Eye (tissue), 1 donor: Measurements from ENCODE around the gene RNF41.

Source experiments
- DNase-seq: peaks from one replicate; pipeline ENCODE4 v3.0.0-alpha.2; 2015

The RNF41 gene

DNA sequence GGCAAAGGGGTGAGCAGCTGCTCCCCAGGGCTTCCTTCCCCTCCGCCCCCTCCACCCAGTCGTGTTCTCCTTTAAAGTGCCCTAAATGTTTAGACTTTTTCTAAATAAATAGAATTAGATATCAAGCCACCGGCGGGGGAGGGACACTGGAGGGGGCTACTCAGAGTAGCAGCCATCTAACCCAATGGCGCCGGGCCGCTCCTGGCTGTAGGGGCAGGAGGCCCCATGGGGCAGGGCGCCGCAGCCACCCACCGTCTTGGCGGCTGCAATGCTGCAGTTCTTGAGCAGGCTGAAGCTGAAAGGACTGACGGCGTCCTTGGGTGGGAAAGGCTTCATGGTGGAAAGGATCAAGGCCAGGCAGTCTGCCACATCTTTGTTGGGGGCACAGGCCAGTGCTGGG, 21.3 kb upstream of the RNF41 start:
- no peak for DNase-seq

DNA sequence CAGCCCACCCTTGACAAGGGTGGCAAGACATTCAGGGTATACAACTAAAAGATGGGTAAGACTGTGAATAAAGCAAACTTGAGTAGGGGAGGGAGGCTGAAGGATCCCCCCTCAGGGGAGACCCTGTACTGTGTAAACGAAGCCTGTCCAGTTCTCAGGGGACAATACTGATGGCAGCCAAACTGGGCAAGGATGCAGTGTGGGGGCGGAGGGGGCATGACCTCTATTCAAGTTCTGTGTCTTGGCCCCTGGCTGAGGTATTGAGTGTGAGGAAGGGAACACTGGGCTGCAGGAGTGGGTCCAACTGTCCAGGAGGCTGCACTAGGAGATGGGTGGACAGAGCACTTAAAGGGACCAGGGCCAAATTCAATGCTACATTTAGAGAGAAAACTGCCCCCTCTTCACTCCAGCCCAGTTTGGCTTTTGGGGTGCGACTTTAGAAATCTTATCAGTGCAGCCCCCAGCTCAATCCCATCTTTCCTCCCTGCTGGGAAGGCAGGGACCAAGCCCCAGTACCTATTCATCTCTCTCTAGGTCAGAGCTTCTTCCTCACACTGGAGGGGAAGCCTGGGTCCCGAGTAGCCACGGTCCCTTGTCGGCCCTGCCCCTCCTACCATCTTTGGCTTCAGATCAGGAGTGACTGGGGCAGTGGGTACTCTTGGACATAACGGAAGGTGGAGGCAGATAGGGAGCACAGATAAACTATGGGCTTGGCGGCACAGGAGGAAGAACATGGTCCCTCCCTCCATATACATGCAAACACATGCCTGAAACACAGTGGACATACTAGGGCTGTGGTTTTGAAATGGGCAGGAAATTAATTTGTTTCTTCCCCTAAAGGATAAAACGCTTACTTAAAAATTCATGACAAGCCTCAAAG, 19.9 kb upstream of the RNF41 start:
- DNase-seq = no peak

DNA sequence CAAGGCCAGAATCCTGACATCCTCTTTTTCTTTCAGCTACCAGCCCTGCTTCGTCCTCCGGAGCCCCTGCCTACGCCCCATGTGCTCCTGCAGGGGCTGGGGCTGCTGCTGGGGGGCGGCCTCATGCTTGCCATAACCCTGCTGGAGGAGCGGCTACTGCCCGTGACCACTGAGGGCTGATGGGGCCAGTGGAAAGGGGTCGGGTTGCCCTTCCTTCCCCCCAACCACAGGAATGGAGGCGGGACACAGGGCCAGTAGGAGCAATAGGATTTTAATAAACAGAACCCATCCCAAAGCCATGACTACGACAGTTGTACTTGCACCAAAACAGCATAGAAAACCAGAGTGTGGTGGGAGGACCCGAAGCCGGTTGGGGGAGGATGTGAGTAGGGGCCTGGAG, 15.8 kb upstream of the RNF41 start:
- DNase-seq = no peak

DNA sequence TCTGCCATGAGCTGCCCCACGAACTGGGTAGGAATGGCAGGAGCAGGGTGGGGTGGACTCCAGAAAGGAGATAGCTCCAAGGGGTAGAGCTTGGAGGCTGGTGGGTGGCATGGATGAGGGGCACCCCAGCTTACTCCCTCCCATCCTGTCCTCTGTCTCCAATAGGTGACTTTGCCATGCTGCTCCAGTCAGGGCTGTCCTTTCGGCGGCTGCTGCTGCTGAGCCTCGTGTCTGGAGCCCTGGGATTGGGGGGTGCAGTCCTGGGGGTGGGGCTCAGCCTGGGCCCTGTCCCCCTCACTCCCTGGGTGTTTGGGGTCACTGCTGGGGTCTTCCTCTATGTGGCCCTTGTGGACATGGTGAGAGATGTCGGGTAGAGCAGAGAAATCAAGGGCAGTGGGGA, 15.3 kb upstream of the RNF41 start:
- DNase-seq = no peak

DNA sequence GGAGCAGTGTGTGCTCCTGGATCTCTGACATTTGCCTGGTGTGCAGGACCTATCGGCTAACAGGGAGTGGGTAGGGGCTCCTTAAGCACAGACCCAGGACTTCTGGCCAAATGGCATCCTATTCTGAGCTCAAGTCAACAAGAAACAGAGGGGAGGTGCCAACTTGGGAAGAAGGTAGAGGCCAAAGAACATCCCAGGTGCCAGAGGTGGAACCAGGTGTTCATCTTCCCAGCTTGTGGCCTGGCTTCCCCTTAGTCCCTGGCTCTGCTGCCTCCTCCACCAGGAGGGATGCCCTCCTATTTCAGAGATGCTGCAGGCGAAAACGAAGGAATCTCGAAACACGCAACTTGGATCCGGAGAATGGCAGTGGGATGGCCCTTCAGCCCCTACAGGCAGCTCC, 14.4 kb upstream of the RNF41 start:
- no peak for DNase-seq

DNA sequence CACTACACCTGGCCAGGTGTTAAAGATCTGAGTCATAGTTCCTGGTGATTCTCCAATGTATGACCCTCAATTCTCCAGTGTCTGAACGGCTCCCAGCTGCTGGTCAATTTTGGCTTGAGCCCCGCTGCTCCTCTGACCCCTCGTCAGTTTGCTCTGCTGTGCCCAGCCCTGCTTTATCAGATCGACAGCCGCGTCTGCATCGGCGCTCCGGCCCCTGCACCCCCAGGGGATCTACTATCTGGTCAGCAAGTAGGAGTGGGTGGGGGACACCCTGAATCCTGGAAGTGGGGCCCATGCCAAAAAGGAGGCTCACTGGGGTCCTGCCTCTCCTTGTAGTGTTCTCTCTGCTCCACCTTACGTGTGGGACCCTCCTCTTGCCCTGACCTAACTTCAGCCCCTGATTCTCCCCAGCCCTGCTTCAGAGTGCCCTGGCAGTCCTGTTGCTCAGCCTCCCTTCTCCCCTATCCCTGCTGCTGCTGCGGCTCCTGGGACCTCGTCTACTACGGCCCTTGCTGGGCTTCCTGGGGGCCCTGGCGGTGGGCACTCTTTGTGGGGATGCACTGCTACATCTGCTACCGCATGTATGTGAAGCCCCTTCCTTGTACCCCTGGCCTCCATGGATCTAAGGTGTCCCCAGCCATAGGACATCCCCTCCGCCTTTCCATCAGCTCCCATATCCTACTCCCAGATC, 13.2 kb upstream of the RNF41 start:
- DNase-seq = no peak

DNA sequence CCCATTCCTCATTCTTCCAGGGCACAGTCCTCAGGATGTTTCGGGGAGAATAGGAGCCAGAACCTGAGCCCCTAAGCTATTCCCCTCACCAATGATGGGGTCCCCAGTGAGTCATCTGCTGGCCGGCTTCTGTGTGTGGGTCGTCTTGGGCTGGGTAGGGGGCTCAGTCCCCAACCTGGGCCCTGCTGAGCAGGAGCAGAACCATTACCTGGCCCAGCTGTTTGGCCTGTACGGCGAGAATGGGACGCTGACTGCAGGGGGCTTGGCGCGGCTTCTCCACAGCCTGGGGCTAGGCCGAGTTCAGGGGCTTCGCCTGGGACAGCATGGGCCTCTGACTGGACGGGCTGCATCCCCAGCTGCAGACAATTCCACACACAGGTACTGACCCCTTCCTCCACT, 9.5 kb upstream of the RNF41 start:
- DNase-seq = no peak

DNA sequence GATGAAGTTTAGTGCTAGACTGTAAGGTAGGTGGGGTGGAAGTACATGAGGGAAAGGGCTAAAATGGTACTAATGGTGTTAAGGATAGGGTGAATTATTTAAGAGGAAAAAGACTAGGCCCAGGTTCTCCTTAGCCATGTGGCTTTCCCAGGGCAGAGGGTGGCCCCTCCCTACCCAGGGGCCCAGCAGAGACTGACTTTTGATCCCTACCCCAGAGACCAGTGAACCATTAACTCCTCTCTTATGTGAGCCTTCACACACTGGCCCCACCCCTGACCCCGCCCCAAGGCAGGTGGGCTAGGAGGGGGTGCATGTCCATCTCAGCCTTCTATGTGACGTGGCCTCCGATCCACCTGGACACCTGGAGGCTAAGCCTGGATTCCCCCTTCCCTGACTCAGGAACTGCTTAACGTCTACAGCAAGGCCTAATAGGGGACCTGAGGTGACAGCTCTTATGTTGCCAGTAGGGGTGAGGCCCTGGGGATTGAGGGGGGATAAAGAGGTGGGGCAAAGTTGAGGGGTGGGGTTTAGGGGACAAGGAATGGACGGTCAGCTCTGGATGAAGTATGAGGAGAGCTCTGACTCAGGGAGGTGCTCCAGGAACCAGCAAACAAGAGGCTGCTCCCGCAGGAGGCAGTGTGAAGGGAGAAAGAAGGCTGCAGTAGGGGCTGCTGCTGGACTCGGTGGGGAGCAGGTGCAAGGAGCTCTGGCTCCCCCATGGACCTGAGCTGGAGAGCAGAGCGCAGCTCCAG, 8.9 kb upstream of the RNF41 start:
- no peak for DNase-seq

DNA sequence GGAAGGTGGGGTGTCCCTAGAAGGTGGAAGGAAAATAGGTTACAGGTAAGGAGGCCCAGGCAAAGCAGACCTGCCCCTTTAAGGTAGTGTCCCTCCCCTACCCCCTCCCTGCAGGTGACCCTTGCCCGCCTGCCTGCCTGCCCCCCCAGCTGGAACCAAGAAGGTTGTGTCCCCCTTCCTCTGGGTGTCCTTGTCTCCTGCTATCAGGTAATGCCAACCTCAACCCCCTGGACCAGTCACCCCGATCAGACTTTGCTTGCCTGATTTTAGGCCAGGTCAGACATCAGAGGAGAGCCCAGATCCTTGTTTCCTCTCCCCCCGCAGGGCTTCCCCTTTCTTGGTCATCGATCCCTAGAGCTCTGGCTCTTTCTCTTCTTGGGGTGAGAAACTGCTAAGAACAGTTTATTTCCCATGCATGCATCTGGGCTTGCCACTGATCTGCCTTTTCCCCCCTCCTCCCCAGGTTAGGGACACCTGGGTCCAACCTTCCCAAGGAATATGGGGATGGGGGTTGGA, 8.3 kb upstream of the RNF41 start, which contains the start of gene SLC39A5:
Gene SLC39A5 (plus strand): TSS at position 136 of the 516 bp plus-strand sequence. CDS start 1,224 bp downstream, outside the sequence.
- DNase-seq = no peak

DNA sequence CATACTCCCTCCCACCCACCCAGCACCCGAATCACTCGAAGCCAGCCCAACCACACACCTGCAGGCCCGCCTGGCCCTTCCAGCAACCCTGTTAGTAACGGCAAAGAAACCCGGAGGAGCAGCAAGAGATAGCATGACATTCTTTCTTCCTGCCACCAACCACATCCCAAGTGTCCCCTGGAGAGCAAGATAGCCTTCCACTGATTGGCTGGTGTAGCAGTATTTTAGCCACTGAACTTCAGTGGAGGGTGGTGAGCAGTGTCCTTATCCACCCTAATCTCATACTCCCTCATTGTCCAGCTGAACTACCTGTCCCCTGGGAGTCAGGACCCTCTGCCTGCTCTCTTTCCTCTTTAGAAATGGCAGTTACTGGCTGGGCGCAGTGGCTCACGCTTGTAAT, 7.4 kb upstream of the RNF41 start:
- no peak for DNase-seq

DNA sequence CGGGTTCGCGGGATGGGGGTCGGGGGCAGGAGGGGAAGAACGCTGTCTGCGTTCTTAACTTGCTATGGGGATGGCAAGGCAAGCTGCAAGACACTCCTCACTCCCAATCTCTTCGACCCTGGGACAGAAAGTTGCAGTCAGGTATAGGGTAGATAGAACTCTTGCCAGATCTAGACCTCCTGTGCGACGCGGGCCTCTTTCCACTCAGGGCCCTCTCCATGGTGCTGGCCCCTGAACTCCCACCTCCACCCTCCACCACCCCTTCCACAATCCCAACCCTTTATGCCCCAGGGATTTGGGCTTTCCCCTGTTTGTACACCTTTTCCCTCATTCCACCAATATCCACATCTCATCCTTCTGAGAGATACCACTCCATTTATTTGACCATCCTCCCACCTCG, 3.2 kb upstream of the RNF41 start:
- DNase-seq = no peak

DNA sequence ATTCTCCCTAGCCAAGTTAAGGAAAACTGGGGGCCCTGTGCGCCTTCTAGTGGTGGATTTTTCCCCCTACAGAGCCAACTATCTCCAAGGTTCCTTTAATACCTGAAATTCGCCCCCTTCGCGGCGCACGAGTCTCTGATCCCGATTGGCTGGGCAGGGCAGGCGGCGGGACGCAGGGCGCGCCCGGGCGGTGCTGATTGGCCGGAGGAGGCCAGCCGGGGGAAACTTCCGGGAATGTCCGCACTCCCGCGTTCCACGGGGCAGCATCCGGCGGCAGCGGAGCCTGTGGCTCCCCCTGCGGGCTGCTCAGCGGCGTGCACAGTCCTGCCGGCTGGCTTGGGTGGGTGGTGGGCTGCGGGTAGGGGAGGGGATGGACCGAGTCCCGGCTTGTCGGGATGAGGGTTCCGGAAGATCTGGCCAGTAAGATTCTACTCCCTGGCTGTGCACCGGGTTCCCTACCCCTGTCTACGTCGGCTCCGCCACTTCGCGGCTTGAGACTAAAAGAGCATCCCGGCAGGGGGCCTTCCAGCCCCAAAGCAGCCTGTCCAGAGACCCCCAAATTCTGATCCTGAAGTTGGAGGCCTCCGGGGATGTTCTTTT, 2.5 kb upstream of the RNF41 start, which contains the start of gene NABP2:
Gene NABP2 (plus strand): TSS at position 241 of the 600 bp plus-strand sequence. CDS start 515 bp downstream, outside the sequence.
- peak; percentile 99 for DNase-seq

DNA sequence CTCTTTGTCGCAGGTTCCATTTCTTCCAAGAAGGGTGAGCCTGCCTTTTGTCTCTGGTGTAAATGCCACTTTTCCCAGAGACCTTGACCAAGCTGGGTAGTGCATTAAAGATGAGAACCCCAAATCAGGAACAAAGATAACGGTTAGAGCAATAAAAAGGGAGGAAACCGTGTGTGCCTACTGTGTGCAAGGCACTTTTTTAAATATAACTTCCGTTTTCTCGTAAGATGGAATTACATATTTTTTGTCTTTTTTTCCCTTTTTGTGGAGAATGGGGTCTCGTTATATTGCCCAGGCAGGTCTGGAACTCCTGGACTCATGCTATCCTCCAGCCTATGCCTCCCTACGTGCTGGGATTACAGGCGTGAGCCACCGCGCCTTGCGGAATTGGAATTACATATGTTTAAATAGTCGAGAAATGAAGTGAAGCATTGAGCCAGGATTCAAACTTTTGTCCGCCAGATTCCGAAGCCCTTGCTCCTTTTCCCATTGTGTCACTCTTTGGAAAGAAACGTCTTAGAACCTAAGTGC, 1.9 kb upstream of the RNF41 start:
- peak; percentile 18 for DNase-seq

DNA sequence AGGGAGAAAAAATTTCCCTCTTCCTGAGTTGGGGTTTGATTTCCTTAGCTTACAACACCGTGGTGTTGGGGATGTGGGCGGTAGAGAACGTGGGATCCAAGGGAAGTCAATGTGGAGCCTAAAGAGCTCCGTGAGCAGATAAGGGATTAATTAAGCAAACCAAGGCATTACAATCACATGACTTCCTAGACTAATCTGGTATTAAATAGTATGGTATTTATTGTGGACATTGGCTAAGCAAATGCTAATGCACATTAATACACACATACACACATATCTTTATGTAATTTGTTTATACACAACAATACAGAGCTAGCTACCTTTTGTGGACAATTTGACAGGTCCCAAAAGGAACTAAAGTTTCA, 791 bp upstream of the RNF41 start:
- no peak for DNase-seq

DNA sequence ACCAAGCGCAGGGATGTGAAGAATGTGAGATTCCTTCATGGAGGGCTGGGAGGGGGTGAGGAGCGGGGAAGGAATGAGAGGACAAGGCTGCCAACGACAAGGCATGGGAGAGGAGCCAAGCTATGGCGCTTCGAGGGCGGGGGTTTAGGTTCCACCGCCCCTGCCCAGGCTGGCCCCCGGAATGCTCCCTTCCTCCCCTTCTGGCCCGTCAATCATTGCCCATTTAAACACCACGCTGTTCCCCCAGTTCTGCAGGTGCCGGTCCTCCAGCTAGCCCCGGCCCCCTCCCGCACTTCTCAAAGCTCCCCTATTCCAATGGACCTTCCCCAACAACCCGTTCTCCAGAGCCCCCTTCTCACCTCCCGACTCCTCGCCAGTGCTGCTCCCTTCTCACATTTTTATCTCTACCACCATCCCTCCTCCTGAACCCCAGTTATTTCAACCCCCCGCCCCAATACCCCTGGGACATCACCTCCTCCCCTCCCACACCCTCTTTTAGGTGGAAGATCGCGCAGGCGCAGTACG, 428 bp downstream of the RNF41 start:
- DNase-seq = peak; percentile 89

DNA sequence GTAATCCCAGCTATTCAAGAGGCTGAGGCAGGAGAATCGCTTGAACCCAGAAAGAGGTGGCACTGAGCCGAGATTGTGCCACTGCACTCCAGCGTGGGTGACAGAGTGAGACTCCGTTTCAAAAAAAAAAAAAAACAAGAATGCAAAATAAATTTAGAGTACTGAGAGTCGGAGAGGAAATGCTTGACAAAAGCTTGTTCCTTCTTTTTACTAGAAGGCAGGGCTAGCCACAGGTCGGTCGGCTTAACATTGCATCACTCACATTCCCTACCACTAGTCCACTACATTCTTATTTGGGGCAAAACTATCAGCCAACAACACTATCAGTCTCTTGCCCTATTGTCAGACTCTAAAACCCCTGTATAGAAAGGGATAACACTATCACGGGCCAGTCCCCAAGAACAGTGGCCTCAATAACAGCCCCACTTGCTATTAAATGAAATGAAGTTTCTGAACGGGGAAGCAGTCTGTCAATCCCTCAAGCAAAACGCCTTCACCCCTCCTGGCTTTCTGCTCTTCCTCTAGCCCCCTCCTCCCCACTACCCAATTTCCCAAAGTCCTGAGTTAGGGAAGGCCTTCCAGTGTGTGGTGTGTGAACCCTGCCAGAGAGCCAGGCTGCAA, 1.0 kb downstream of the RNF41 start:
- no peak for DNase-seq

DNA sequence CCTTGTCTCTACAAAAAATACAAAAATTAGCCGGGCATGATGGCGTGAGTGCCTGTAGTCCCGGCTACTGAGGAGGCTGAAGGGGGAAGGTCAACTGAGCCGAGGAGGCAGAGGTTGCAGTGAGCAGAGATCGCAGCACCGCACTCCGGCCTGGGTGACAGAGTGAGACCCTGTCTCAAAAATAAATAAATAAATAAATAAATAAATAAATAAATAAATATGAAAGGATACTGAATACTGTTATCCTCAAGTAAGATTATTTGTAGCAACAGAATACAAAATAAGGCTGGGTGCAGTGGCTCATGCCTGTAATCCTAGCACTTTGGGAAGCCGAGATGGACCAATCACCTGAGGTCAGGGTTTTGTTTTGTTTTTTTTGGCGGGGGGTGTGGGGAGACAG, 1.9 kb downstream of the RNF41 start:
- no peak for DNase-seq

DNA sequence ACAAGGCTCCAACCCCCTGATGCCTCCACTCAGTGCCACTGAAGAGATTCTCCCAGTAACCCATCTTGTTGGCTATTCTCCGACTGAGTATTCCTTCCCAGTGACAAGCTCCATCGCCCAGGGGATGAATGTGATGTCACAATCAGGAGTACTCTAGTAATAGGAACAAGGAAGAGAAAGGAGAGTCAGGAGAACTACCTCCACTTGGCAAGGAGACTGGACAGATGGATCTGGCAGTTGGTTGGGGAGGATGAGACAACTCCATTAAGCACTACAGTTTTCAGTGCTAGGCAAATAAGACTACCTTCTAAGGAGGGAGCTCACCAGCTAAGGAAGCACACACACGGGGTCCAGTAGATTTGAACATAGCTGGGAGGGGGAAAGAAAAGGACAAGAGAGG, 5.3 kb downstream of the RNF41 start:
- DNase-seq = no peak

DNA sequence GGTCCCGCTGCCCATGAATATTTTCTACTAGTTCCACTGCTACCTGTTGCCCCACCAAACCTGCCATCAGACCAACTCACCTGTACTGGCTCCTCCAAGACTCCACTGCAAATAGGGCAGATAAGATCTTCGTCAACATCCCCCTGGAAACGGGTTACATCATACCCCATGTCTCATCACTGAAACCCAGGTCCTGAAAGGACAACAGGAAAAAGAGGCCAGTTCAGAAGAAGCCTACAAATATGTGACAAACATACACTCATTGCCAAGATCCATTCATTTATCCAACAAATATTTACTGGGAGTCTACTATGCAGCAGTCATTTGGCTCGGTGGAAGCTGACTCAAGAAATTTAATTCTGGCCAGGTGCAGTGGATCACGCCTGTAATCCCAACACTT, 7.8 kb downstream of the RNF41 start:
- DNase-seq = no peak

DNA sequence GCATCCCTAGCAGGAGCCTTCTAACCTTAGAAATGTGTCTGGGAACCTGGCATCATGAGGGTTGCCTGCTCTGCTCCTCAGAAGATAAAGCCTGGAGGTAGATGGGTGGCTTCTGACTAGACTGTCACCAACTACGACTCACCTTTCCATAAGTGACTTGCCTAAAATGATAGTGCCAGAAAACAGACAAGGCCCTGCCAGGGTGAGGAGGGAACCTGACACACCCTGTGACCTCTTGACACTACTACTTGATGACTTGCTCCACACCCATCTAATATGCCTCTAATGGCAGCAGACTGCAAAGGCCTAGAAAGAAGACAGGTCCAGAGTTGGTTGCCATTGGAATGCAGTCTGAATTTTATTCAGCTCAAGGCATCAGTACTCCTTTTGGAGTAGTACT, 9.4 kb downstream of the RNF41 start:
- no peak for DNase-seq

DNA sequence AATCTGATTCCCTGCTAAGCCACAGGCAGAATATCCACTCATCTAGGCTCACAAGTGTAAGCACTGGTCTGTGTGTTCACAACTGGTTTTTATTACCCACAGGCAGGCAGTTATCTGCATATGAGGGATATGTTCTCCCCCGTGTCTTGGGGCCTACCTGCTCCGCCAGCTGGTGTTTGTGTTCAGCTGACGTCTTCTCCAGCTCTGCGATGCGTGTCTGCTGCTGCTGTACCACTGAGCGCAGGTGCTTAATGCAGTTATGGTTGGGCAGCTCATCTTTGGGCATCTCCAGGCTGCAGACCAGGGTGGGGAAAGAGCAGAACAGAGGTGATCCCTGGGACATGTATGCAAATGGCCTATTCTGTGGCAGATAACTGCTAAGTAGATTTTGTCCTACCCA, 13.7 kb downstream of the RNF41 start:
- DNase-seq = no peak
